Right renal pelvis (tissue), 4 donors: ENCODE measurements around the gene SP5. TPM values are rescaled to one million over a fixed set of nuclear protein-coding genes. Genes with fewer than 3 reads are reported as not detected.
"Not testable (repeated sequence)": the region's sequence is repeated elsewhere in the genome, so short reads cannot be mapped to it uniquely, and the experiment has no call there.

ENCODE experiments used
- DNase-seq, 4 donors: peaks; one replicate each; pipeline ENCODE4 v3.0.0-alpha.2; 2013; ENCODE audit warnings: low read depth in 4 of 4, low spot score in 3 of 4, missing footprints in 1 of 4
- polyA plus RNA-seq, 4 donors: library from polyadenylated mRNA; unstranded; fragments of 120-200 nt; gene quantifications; one replicate each; pipeline ENCODE4 v1.2.1, GENCODE V29; 2013; ENCODE audit not compliant: insufficient read length in 4 of 4

The SP5 gene
- polyA plus RNA-seq, result under 1 TPM; 0.22 to 0.75 (median 0.54) TPM

- no peak for DNase-seq
These were observed at the start of gene SP5 for GRCh38 chr2:170715062-170715931. TSS of gene SP5 (plus strand) at chr2:170715337. CDS start at chr2:170715513, 176 bp downstream.

- no peak for DNase-seq
These were observed 49.4 kb upstream of the SP5 start for GRCh38 chr2:170665743-170666142.

GRCh38 chr2:170669909-170670308 is 45.2 kb upstream of the SP5 start:
- no peak for DNase-seq

- DNase-seq, result no peak
These were observed 44.5 kb upstream of the SP5 start for GRCh38 chr2:170670651-170671050.

- no peak for DNase-seq
These were observed 44.1 kb upstream of the SP5 start for GRCh38 chr2:170671079-170671478.

GRCh38 chr2:170674282-170674681 is 40.9 kb upstream of the SP5 start:
- not testable (repeated sequence) for DNase-seq

GRCh38 chr2:170675701-170676100 is 39.4 kb upstream of the SP5 start:
- no peak for DNase-seq

- no peak for DNase-seq
These were observed 35.5 kb upstream of the SP5 start for GRCh38 chr2:170679607-170680079.

- no peak for DNase-seq
These were observed 34.8 kb upstream of the SP5 start for GRCh38 chr2:170680172-170680941.

- no peak for DNase-seq
These were observed 33.8 kb upstream of the SP5 start for GRCh38 chr2:170681311-170681710.

GRCh38 chr2:170685591-170685990 is 29.5 kb upstream of the SP5 start:
- no peak for DNase-seq

GRCh38 chr2:170689481-170689880 is 25.7 kb upstream of the SP5 start:
- no peak for DNase-seq

GRCh38 chr2:170690640-170691039 is 24.5 kb upstream of the SP5 start:
- no peak for DNase-seq

GRCh38 chr2:170694316-170694715 is 20.8 kb upstream of the SP5 start:
- no peak for DNase-seq

- DNase-seq, result no peak
These were observed 19.4 kb upstream of the SP5 start for GRCh38 chr2:170695521-170696410.

- no peak for DNase-seq
These were observed 18.2 kb upstream of the SP5 start for GRCh38 chr2:170696948-170697347.

- no peak for DNase-seq
These were observed 14.1 kb upstream of the SP5 start for GRCh38 chr2:170701011-170701410.

GRCh38 chr2:170703776-170704476 is 11.2 kb upstream of the SP5 start:
- DNase-seq, result no peak

- DNase-seq, result no peak
These were observed 7.0 kb upstream of the SP5 start for GRCh38 chr2:170707821-170708795.
